Endothelial cell of umbilical vein (primary cell): ENCODE data around the gene MLNR. TPM values are rescaled to one million over a fixed set of nuclear protein-coding genes. Genes with fewer than 3 reads are reported as not detected.
A peak's percentile ranks its signal among the peaks of the same experiment; 100 is the strongest.

ENCODE experiments used
- Bru-seq: library from RNA; stranded (reverse); fragments of 400-500 nt; gene quantifications from one replicate; lab custom pipeline; 2021; lab: Mats Ljungman, UMichigan
- BruChase-seq, 2 experiments: library from RNA; stranded (reverse); fragments of 400-500 nt; gene quantifications; one replicate each; lab custom pipeline; 2021; lab: Mats Ljungman, UMichigan
- BruUV-seq: library from RNA; stranded (reverse); fragments of 400-500 nt; replicated peaks from 2 replicates; lab custom pipeline; 2021; lab: Mats Ljungman, UMichigan
- CTCF ChIA-PET: fragments of 300-600, 350-600 bp; sonication (Branson Sonifier 250); formaldehyde crosslinking; loops from one replicate; lab custom pipeline; 2021; ENCODE audit warnings: antibody characterized with exemption, inconsistent platforms; lab: Charles Lee
- POLR2A ChIA-PET: fragments of 300-600, 350-600 bp; sonication (Branson Sonifier 250); formaldehyde crosslinking; loops from one replicate; lab custom pipeline; 2021; ENCODE audit warnings: antibody characterized with exemption, inconsistent platforms; lab: Charles Lee
- DNase-seq: peaks from one replicate; pipeline ENCODE4 v3.0.0-alpha.2; 2011; ENCODE audit warnings: low read depth, low spot score
- FAIRE-seq: peaks from 2 replicates; lab custom pipeline; 2011; peaks lifted over from hg19 to GRCh38; lab: Jason Lieb, UNC
- H2AFZ ChIP-seq: 2 replicates; pipeline ENCODE4 v1.6.0; 2012; ENCODE audit warnings: low read depth, low read length, control low read depth, inconsistent platforms
- H3K27ac ChIP-seq: 2 replicates; pipeline ENCODE4 v1.5.1; 2011; ENCODE audit warnings: low read depth, mild to moderate bottlenecking, control low read depth, low read length, moderate library complexity; ENCODE audit not compliant: insufficient read depth
- H3K27me3 ChIP-seq, 2 experiments: 2 replicates each; pipeline versions ENCODE4 v1.6.0 to v1.6.1; 2011; ENCODE audit warnings: low read length in 2 of 2, mixed read lengths in 1 of 2; ENCODE audit not compliant: control insufficient read depth in 2 of 2, insufficient read depth in 2 of 2
- H3K36me3 ChIP-seq, 2 experiments: 2 replicates in 1 of 2; 3 replicates in 1 of 2; pipeline ENCODE4 v1.5.1; 2011; ENCODE audit warnings: low read length in 2 of 2, mild to moderate bottlenecking in 1 of 2, moderate library complexity in 1 of 2; ENCODE audit not compliant: control insufficient read depth in 2 of 2, insufficient read depth in 2 of 2; ENCODE audit errors: extremely low read depth in 1 of 2
- H3K4me1 ChIP-seq: 3 replicates; pipeline ENCODE4 v1.5.1; 2011; ENCODE audit warnings: mild to moderate bottlenecking, low read length; ENCODE audit not compliant: control insufficient read depth, insufficient read depth; ENCODE audit errors: extremely low read depth
- H3K4me2 ChIP-seq: 2 replicates; pipeline ENCODE4 v1.6.1; 2011; ENCODE audit warnings: low read length, control low read depth, mixed read lengths; ENCODE audit not compliant: insufficient read depth
- H3K4me3 ChIP-seq, 3 experiments: fragments of 200-600 bp in 1 of 3; sonication (generic), shearing (Covaris generic) in 1 of 3; replicated peaks in 1 of 3; 2 replicates each; pipeline ENCODE4 v1.5.1; 2011 to 2016; ENCODE audit warnings: control low read depth in 3 of 3, low read length in 3 of 3, mild to moderate bottlenecking in 2 of 3, inconsistent platforms in 1 of 3, low read depth in 1 of 3, moderate library complexity in 1 of 3; ENCODE audit not compliant: insufficient read depth in 1 of 3
- H3K79me2 ChIP-seq: 2 replicates; pipeline ENCODE4 v1.6.0; 2012; ENCODE audit warnings: low read length, inconsistent platforms; ENCODE audit not compliant: control insufficient read depth, insufficient read depth
- H3K9ac ChIP-seq: replicated peaks from 2 replicates; pipeline ENCODE3; 2011; ENCODE audit warnings: low read length, control low read depth; ENCODE audit not compliant: insufficient read depth; ENCODE audit errors: extremely low read depth
- H3K9me1 ChIP-seq: replicated peaks from 3 replicates; pipeline ENCODE4 v1.6.0; 2011; ENCODE audit warnings: mild to moderate bottlenecking, low read length; ENCODE audit not compliant: control insufficient read depth, insufficient read depth; ENCODE audit errors: extremely low read depth
- H3K9me3 ChIP-seq: replicated peaks from 2 replicates; pipeline ENCODE4 v1.5.1; 2012; ENCODE audit warnings: low read length, inconsistent platforms; ENCODE audit not compliant: control insufficient read depth, insufficient read depth
- H4K20me1 ChIP-seq: replicated peaks from 2 replicates; pipeline ENCODE3; 2011; ENCODE audit warnings: mild to moderate bottlenecking, low read length; ENCODE audit not compliant: control insufficient read depth, insufficient read depth; ENCODE audit errors: extremely low read depth
- EZH2 ChIP-seq: IDR thresholded peaks from 2 replicates; pipeline ENCODE4 v1.6.1; 2012; ENCODE audit warnings: borderline replicate concordance, low read depth, mild to moderate bottlenecking, moderate library complexity, low read length, inconsistent platforms; ENCODE audit not compliant: severe bottlenecking
- FOS ChIP-seq: IDR thresholded peaks from 2 replicates; pipeline ENCODE4 v1.6.1; 2011; ENCODE audit warnings: mild to moderate bottlenecking, low read length, moderate library complexity, borderline replicate concordance; ENCODE audit not compliant: insufficient read depth
- GATA2 ChIP-seq: IDR thresholded peaks from 2 replicates; pipeline ENCODE4 v1.7.0; 2011; ENCODE audit warnings: low read depth, mild to moderate bottlenecking, moderate library complexity, mixed read lengths, low read length; ENCODE audit not compliant: insufficient read length, insufficient read depth
- JUN ChIP-seq: IDR thresholded peaks from 2 replicates; pipeline ENCODE4 v1.6.1; 2011; ENCODE audit warnings: borderline replicate concordance, low read depth; ENCODE audit not compliant: insufficient read length, insufficient read depth
- MYC ChIP-seq: IDR thresholded peaks from one replicate; pipeline ENCODE4 v1.6.1; 2011; ENCODE audit warnings: mild to moderate bottlenecking, low read depth, low read length
- POLR2A ChIP-seq: IDR thresholded peaks from 2 replicates; pipeline ENCODE4 v1.6.1; 2012; ENCODE audit warnings: low read depth, mild to moderate bottlenecking, control low read depth, low read length
- POLR2AphosphoS5 ChIP-seq: IDR thresholded peaks from 2 replicates; pipeline ENCODE4 v1.6.1; 2012; ENCODE audit warnings: low read depth, mild to moderate bottlenecking, control low read depth, low read length, moderate library complexity; ENCODE audit not compliant: insufficient read depth
- dilution Hi-C: fragments of 300-500 bp; cut with MboI; formaldehyde crosslinking; loops from one replicate; pipeline ENCODE4 v1.15.0; 2019; ENCODE audit warnings: low sequenced_read_pairs; ENCODE audit not compliant: extremely low pct_ligation_motif_present
- intact Hi-C: fragments of 100-400 bp; cut with micrococcal nuclease; formaldehyde crosslinking; loops from one replicate; pipeline ENCODE4 v1.10.0; 2022
- long read RNA-seq: library from polyadenylated mRNA; stranded (forward); transcript quantifications from one replicate; pipeline ENCODE4 v2.0.0, GENCODE V29; 2021
- polyA minus RNA-seq, 3 experiments: library from RNA; depleted of rRNA, polyadenylated mRNA; stranded (reverse); fragments of >200 nt; gene quantifications; 1 replicate in 1 of 3; 2 replicates in 2 of 3; pipeline ENCODE4 v1.2.3, GENCODE V29; 2011
- polyA plus RNA-seq, 4 experiments: library from polyadenylated mRNA; depleted of rRNA in 3 of 4; stranded (reverse) in 3 of 4; unstranded in 1 of 4; fragments of >200 nt; gene quantifications; 2 replicates each; pipeline versions ENCODE4 v1.2.1 to v1.2.3, GENCODE V29; 2011 to 2012; ENCODE audit warnings: missing spikeins in 1 of 4
- total RNA-seq: library from RNA; stranded (reverse); gene quantifications from 2 replicates; pipeline ENCODE4 v1.2.3, GENCODE V29; 2021
- TF ChIP-seq, protein P1 (sequence below), 2 donors: IDR thresholded peaks; 1 replicate in 1 of 2; 2 replicates in 1 of 2; pipeline ENCODE4 v1.5.1; 2011; ENCODE audit warnings: low read length in 2 of 2, mild to moderate bottlenecking in 2 of 2, moderate library complexity in 2 of 2, control low read depth in 1 of 2, inconsistent platforms in 1 of 2, low read depth in 1 of 2; ENCODE audit not compliant: insufficient read depth in 1 of 2; ENCODE audit errors: extremely low read depth in 1 of 2
- TF ChIP-seq, protein P2 (sequence below): IDR thresholded peaks from 2 replicates; pipeline ENCODE4 v1.6.1; 2011; ENCODE audit not compliant: insufficient read depth, insufficient read length

MLNR gene, protein sequence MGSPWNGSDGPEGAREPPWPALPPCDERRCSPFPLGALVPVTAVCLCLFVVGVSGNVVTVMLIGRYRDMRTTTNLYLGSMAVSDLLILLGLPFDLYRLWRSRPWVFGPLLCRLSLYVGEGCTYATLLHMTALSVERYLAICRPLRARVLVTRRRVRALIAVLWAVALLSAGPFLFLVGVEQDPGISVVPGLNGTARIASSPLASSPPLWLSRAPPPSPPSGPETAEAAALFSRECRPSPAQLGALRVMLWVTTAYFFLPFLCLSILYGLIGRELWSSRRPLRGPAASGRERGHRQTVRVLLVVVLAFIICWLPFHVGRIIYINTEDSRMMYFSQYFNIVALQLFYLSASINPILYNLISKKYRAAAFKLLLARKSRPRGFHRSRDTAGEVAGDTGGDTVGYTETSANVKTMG
- total RNA-seq (not detected in 2 replicates), polyA plus RNA-seq (not detected in 2 replicates), polyA minus RNA-seq (not detected in 2 replicates), Bru-seq, nascent RNA (not detected), BruChase-seq, experiment 1, labeled RNA remaining after a 6-hour chase (not detected), BruChase-seq, experiment 2, labeled RNA remaining after a 2-hour chase (not detected)
- polyA plus RNA-seq (2011; cell fraction: cytosol; rRNA removed), result not detected in 2 replicates
- not detected in 2 replicates for polyA plus RNA-seq (2011; cell fraction: nucleus; rRNA removed)
- not detected in 2 replicates for polyA plus RNA-seq (2012)
- polyA minus RNA-seq (2011; cell fraction: cytosol; rRNA and poly(A)+ RNA removed), result not detected
- polyA minus RNA-seq (2011; cell fraction: nucleus; rRNA and poly(A)+ RNA removed), result not detected in 2 replicates
- long read RNA-seq, result 0 reads

DNA sequence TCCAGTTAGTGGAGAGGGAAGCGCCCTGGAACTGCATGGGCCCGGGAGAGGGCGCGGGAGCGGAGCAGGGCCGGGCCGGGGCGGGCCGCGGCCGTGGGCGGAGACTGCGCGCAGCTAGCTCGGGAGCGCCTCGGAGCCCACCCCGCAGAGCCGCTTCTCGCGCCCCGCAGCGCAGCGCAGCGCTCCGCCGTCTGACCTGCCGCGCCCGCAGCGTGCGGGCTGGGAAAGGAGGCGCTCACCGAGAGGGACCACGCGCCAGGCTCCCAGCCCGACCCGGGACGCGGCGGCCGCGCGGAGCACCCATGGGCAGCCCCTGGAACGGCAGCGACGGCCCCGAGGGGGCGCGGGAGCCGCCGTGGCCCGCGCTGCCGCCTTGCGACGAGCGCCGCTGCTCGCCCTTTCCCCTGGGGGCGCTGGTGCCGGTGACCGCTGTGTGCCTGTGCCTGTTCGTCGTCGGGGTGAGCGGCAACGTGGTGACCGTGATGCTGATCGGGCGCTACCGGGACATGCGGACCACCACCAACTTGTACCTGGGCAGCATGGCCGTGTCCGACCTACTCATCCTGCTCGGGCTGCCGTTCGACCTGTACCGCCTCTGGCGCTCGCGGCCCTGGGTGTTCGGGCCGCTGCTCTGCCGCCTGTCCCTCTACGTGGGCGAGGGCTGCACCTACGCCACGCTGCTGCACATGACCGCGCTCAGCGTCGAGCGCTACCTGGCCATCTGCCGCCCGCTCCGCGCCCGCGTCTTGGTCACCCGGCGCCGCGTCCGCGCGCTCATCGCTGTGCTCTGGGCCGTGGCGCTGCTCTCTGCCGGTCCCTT lies at the start of gene MLNR:
Gene MLNR (plus strand): TSS at position 303 of the 820 bp plus-strand sequence. CDS start 0 bp downstream, at position 303.
- CTCF ChIA-PET, result interaction anchor here (1.0 to 1.9 kb wide), 3 partner anchors 20 to 224 kb away, joined by 3 to 6 read pairs (median 5); partner anchors contain the start of genes CAB39L and SETDB2
- Histone ChIP-seq H3K36me3 (no peaks in the 10 kb centered on the region), H3K79me2 (no peaks in the 10 kb centered on the region), H3K4me2 (peak within 1 kb of the TSS; percentile 29), H3K27me3 (peaks cover 73 to 80% of the 10 kb centered on the region in 2 experiments), H3K4me1 (peaks cover 9% of the 10 kb centered on the region), H4K20me1 (no peaks in the 10 kb centered on the region), H3K27ac (no peak within 1 kb of the TSS), H3K9me3 (no peaks in the 10 kb centered on the region), H3K9me1 (no peaks in the 10 kb centered on the region), H3K4me3 (peak within 1 kb of the TSS in 2 of 3 experiments; percentile 9 to 26), H2AFZ (peak within 1 kb of the TSS; percentile 87), H3K9ac (no peak within 1 kb of the TSS)
- dilution Hi-C loops, result no loop called here
- no TSS peak for BruUV-seq
- no peak for TF ChIP-seq POLR2AphosphoS5
- no peak for TF ChIP-seq POLR2A
- TF ChIP-seq EZH2, result peak; percentile 98
- TF ChIP-seq FOS, result no peak
- TF ChIP-seq MYC, result no peak
- TF ChIP-seq JUN, result no peak
- TF ChIP-seq, protein P1, sequence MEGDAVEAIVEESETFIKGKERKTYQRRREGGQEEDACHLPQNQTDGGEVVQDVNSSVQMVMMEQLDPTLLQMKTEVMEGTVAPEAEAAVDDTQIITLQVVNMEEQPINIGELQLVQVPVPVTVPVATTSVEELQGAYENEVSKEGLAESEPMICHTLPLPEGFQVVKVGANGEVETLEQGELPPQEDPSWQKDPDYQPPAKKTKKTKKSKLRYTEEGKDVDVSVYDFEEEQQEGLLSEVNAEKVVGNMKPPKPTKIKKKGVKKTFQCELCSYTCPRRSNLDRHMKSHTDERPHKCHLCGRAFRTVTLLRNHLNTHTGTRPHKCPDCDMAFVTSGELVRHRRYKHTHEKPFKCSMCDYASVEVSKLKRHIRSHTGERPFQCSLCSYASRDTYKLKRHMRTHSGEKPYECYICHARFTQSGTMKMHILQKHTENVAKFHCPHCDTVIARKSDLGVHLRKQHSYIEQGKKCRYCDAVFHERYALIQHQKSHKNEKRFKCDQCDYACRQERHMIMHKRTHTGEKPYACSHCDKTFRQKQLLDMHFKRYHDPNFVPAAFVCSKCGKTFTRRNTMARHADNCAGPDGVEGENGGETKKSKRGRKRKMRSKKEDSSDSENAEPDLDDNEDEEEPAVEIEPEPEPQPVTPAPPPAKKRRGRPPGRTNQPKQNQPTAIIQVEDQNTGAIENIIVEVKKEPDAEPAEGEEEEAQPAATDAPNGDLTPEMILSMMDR (IDR thresholded peaks at IDR 0.05; ENCODE audit: extremely low read depth in 1 of 2, insufficient read depth in 1 of 2, low read depth in 1 of 2, low read length in 2 of 2), result peak in 1 of 2 donors; percentile 32
- TF ChIP-seq, protein P2, sequence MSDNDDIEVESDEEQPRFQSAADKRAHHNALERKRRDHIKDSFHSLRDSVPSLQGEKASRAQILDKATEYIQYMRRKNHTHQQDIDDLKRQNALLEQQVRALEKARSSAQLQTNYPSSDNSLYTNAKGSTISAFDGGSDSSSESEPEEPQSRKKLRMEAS, result no peak
- no peak for TF ChIP-seq GATA2
- peak; percentile 43 for FAIRE-seq
- DNase-seq, result peak; percentile 14
- intact Hi-C loops, result no loop called here
- POLR2A ChIA-PET, result no interaction called here
